OCI-LY1 (cell line): ENCODE results near the gene FARS2.

Experiments
- H2AFZ ChIP-seq: fragments of 200-600 bp; sonication (generic), shearing (Covaris generic); 2 replicates; pipeline ENCODE4 v1.6.0; 2014; ENCODE audit warnings: antibody characterized with exemption, mild to moderate bottlenecking, low read length
- H3F3A ChIP-seq: fragments of 200-600 bp; sonication (generic), shearing (Covaris generic); 2 replicates; pipeline ENCODE4 v1.6.0; 2014; ENCODE audit warnings: mild to moderate bottlenecking, antibody characterized with exemption, low read length, moderate library complexity; ENCODE audit not compliant: insufficient read depth
- H3K27ac ChIP-seq: fragments of 200-600 bp; sonication (generic); 2 replicates; pipeline ENCODE4 v1.5.1; 2014; ENCODE audit warnings: low read length, mixed run types, mild to moderate bottlenecking, low read depth; ENCODE audit not compliant: poor library complexity, severe bottlenecking
- H3K27me3 ChIP-seq: fragments of 200-600 bp; sonication (generic); 2 replicates; pipeline ENCODE4 v1.6.0; 2014; ENCODE audit warnings: antibody characterized with exemption, mild to moderate bottlenecking, low read length, moderate library complexity; ENCODE audit not compliant: insufficient read depth
- H3K36me3 ChIP-seq: fragments of 200-600 bp; sonication (generic); 2 replicates; pipeline ENCODE4 v1.6.1; 2014; ENCODE audit warnings: mild to moderate bottlenecking, antibody characterized with exemption, low read length, moderate library complexity, mixed read lengths; ENCODE audit not compliant: insufficient read depth
- H3K4me1 ChIP-seq: fragments of 200-600 bp; sonication (generic); 2 replicates; pipeline ENCODE4 v1.5.1; 2014; ENCODE audit warnings: mild to moderate bottlenecking, low read length, moderate library complexity; ENCODE audit not compliant: insufficient read depth, severe bottlenecking
- H3K4me2 ChIP-seq: fragments of 200-600 bp; sonication (generic), shearing (Covaris generic); 2 replicates; pipeline ENCODE4 v1.6.1; 2014; ENCODE audit warnings: low read length
- H3K4me3 ChIP-seq: fragments of 200-600 bp; sonication (generic); 2 replicates; pipeline ENCODE4 v1.5.1; 2014; ENCODE audit warnings: low read length, low read depth, mild to moderate bottlenecking, mixed read lengths; ENCODE audit not compliant: poor library complexity, severe bottlenecking
- H3K79me2 ChIP-seq: fragments of 200-600 bp; shearing (Covaris generic); 2 replicates; pipeline ENCODE4 v1.6.1; 2016; ENCODE audit warnings: mixed run types, low read length, mixed read lengths; ENCODE audit not compliant: insufficient read depth
- H3K9ac ChIP-seq: fragments of 200-600 bp; sonication (generic), shearing (Covaris generic); 2 replicates; pipeline ENCODE4 v1.6.1; 2014; ENCODE audit warnings: mild to moderate bottlenecking, low read length, mixed read lengths
- H3K9me2 ChIP-seq: fragments of 200-600 bp; sonication (generic), shearing (Covaris generic); 2 replicates; pipeline ENCODE4 v1.6.1; 2014; ENCODE audit warnings: low read depth, mild to moderate bottlenecking, low read length, mixed read lengths
- H3K9me3 ChIP-seq: fragments of 200-600 bp; shearing (Covaris generic); 2 replicates; pipeline ENCODE4 v1.6.1; 2014; ENCODE audit warnings: low read length, mixed read lengths
- H4K20me1 ChIP-seq: fragments of 200-600 bp; sonication (generic), shearing (Covaris generic); 2 replicates; pipeline ENCODE4 v1.6.0; 2016; ENCODE audit warnings: mild to moderate bottlenecking, low read length; ENCODE audit not compliant: insufficient read depth
- EZH2 ChIP-seq: fragments of 200-600 bp; sonication (generic), shearing (Covaris generic); IDR thresholded peaks from 2 replicates; pipeline ENCODE4 v1.8.0; 2017; ENCODE audit warnings: borderline replicate concordance, mixed run types, mild to moderate bottlenecking, antibody characterized with exemption, low read length, moderate library complexity, mixed read lengths
- TF ChIP-seq, protein P1 (sequence below): fragments of 200-600 bp; sonication (generic), shearing (Covaris generic); IDR thresholded peaks from 2 replicates; pipeline ENCODE4 v1.5.1; 2017; ENCODE audit warnings: mild to moderate bottlenecking, antibody characterized with exemption, low read length, moderate library complexity, mixed read lengths

FARS2 gene

GRCh38 chr6:5234874-5235273 lies 26.4 kb upstream of the FARS2 start:
- TF ChIP-seq EZH2: no peak
- TF ChIP-seq, protein P1, sequence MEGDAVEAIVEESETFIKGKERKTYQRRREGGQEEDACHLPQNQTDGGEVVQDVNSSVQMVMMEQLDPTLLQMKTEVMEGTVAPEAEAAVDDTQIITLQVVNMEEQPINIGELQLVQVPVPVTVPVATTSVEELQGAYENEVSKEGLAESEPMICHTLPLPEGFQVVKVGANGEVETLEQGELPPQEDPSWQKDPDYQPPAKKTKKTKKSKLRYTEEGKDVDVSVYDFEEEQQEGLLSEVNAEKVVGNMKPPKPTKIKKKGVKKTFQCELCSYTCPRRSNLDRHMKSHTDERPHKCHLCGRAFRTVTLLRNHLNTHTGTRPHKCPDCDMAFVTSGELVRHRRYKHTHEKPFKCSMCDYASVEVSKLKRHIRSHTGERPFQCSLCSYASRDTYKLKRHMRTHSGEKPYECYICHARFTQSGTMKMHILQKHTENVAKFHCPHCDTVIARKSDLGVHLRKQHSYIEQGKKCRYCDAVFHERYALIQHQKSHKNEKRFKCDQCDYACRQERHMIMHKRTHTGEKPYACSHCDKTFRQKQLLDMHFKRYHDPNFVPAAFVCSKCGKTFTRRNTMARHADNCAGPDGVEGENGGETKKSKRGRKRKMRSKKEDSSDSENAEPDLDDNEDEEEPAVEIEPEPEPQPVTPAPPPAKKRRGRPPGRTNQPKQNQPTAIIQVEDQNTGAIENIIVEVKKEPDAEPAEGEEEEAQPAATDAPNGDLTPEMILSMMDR: no peak
- Histone ChIP-seq H3K27me3 (no peaks in the 10 kb centered on the region), H3K4me3 (no peak overlapping the region), H3K9me3 (no peaks in the 10 kb centered on the region), H3K79me2 (no peaks in the 10 kb centered on the region; the same call in 1 of the 2 replicates), H4K20me1 (no peaks in the 10 kb centered on the region), H3K9me2 (no peaks in the 10 kb centered on the region), H3K36me3 (peaks cover 14% of the 10 kb centered on the region; the same call in 1 of the 2 replicates), H3F3A (no peaks in the 10 kb centered on the region), H3K9ac (no peak overlapping the region), H3K4me2 (no peak overlapping the region), H2AFZ (no peak overlapping the region), H3K4me1 (no peaks in the 10 kb centered on the region), H3K27ac (no peak overlapping the region)

DNA sequence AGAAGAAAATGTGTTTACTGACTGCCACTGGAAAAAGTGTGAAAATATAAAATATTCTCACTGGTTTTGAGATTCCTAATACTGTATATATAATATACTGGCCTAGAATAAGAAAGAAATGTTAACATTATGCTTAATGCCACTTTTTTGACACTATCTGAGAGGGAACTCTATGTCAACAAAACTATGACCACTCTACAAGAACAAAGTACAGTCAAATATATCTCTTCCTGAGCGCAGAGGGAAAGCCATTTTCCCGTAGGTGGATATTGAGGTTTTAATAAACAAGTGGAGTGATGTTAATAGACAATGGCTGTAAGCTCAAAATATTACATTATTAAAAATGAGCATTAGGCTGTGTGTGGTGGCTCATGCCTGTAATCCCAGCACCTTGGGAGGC lies 25.5 kb upstream of the FARS2 start:
- no peaks in the 10 kb centered on the region for H3K9me3 ChIP-seq
- H3K79me2 ChIP-seq: no peaks in the 10 kb centered on the region; the same call in 1 of the 2 replicates
- H3K9ac ChIP-seq: no peak overlapping the region
- TF ChIP-seq, protein P1: no peak
- no peak for TF ChIP-seq EZH2
- H4K20me1 ChIP-seq: no peaks in the 10 kb centered on the region
- H3K36me3 ChIP-seq: peaks cover 14% of the 10 kb centered on the region; the same call in 1 of the 2 replicates
- H3K27me3 ChIP-seq: no peaks in the 10 kb centered on the region
- no peaks in the 10 kb centered on the region for H3F3A ChIP-seq
- no peak overlapping the region for H3K4me3 ChIP-seq
- no peaks in the 10 kb centered on the region for H3K9me2 ChIP-seq
- H3K4me1 ChIP-seq: no peaks in the 10 kb centered on the region
- H3K27ac ChIP-seq: no peak overlapping the region
- H2AFZ ChIP-seq: no peak overlapping the region
- H3K4me2 ChIP-seq: no peak overlapping the region

- Histone ChIP-seq H2AFZ (no peak overlapping the region), H3K9me3 (no peaks in the 10 kb centered on the region), H3K79me2 (no peaks in the 10 kb centered on the region; the same call in 1 of the 2 replicates), H3K4me3 (no peak overlapping the region), H3K9me2 (no peaks in the 10 kb centered on the region), H3K9ac (no peak overlapping the region), H3K27ac (no peak overlapping the region), H3K27me3 (no peaks in the 10 kb centered on the region), H3K4me1 (no peaks in the 10 kb centered on the region), H3F3A (no peaks in the 10 kb centered on the region), H3K4me2 (no peak overlapping the region), H3K36me3 (peaks cover 14% of the 10 kb centered on the region; the same call in 1 of the 2 replicates), H4K20me1 (no peaks in the 10 kb centered on the region)
- TF ChIP-seq, protein P1: no peak
- no peak for TF ChIP-seq EZH2
These were observed 23.5 kb upstream of the FARS2 start for GRCh38 chr6:5237805-5238204.
